CD14-positive monocyte (primary cell): Measurements from ENCODE around the gene FAM117A. TPM values are rescaled to one million over a fixed set of nuclear protein-coding genes. Genes with fewer than 3 reads are reported as not detected.
A peak's percentile ranks its signal among the peaks of the same experiment; 100 is the strongest.

Experiments
- DNase-seq, 3 donors: peaks; one replicate each; pipeline ENCODE4 v3.0.0-alpha.2; 2011 to 2022
- H2AFZ ChIP-seq: 2 replicates; pipeline ENCODE4 v1.6.0; 2012; ENCODE audit warnings: mild to moderate bottlenecking, low read depth, low read length, inconsistent platforms; ENCODE audit not compliant: insufficient read depth, poor library complexity, severe bottlenecking
- H3K27ac ChIP-seq, 2 donors: 1 replicate in 1 of 2; 2 replicates in 1 of 2; pipeline ENCODE4 v1.5.1; 2012 to 2013; ENCODE audit warnings: low read length in 2 of 2, control low read depth in 1 of 2, inconsistent platforms in 1 of 2, low read depth in 1 of 2, mild to moderate bottlenecking in 1 of 2
- H3K27me3 ChIP-seq, 2 donors: one replicate each; pipeline versions ENCODE4 v1.6.0 to v1.6.1; 2011 to 2013; ENCODE audit warnings: low read length in 2 of 2; ENCODE audit not compliant: control insufficient read depth in 2 of 2, insufficient read depth in 2 of 2
- H3K36me3 ChIP-seq, 2 donors: replicated peaks in 1 of 2; 1 replicate in 1 of 2; 2 replicates in 1 of 2; pipeline versions ENCODE4 v1.5.1 to v1.6.1; 2012 to 2013; ENCODE audit warnings: low read length in 2 of 2, control low read depth in 1 of 2, inconsistent platforms in 1 of 2, mild to moderate bottlenecking in 1 of 2; ENCODE audit not compliant: insufficient read depth in 2 of 2, control insufficient read depth in 1 of 2
- H3K4me1 ChIP-seq, 2 donors: 1 replicate in 1 of 2; 2 replicates in 1 of 2; pipeline versions ENCODE4 v1.5.1 to v1.6.1; 2012 to 2013; ENCODE audit warnings: low read length in 2 of 2, control low read depth in 1 of 2, inconsistent platforms in 1 of 2, mild to moderate bottlenecking in 1 of 2, moderate library complexity in 1 of 2; ENCODE audit not compliant: insufficient read depth in 2 of 2, control insufficient read depth in 1 of 2
- H3K4me2 ChIP-seq: replicated peaks from 2 replicates; pipeline ENCODE3; 2012; ENCODE audit warnings: low read length, moderate library complexity, mild to moderate bottlenecking; ENCODE audit not compliant: poor library complexity, severe bottlenecking; ENCODE audit errors: extremely low read depth
- H3K4me3 ChIP-seq, 3 experiments: fragments of 200-600 bp in 1 of 3; sonication (generic) in 1 of 3; replicated peaks in 1 of 3; 1 replicate in 2 of 3; 2 replicates in 1 of 3; pipeline ENCODE4 v1.5.1; 2011 to 2013; ENCODE audit warnings: low read length in 3 of 3, mild to moderate bottlenecking in 3 of 3, control low read depth in 2 of 3, low read depth in 2 of 3, inconsistent platforms in 1 of 3, moderate library complexity in 1 of 3
- H3K79me2 ChIP-seq: 2 replicates; pipeline ENCODE4 v1.6.0; 2012; ENCODE audit warnings: mild to moderate bottlenecking, control low read depth, inconsistent platforms, low read length, moderate library complexity; ENCODE audit not compliant: insufficient read depth
- H3K9ac ChIP-seq: 2 replicates; pipeline ENCODE4 v1.6.0; 2017; ENCODE audit warnings: low read length, mild to moderate bottlenecking; ENCODE audit not compliant: insufficient read depth, poor library complexity, severe bottlenecking
- H3K9me3 ChIP-seq, 2 donors: replicated peaks in 1 of 2; 1 replicate in 1 of 2; 2 replicates in 1 of 2; pipeline versions ENCODE4 v1.5.1 to v1.6.1; 2012 to 2013; ENCODE audit warnings: low read length in 2 of 2, control low read depth in 1 of 2; ENCODE audit not compliant: control insufficient read depth in 1 of 2, insufficient read depth in 1 of 2
- H4K20me1 ChIP-seq: 2 replicates; pipeline ENCODE4 v1.6.0; 2012; ENCODE audit warnings: mild to moderate bottlenecking, low read length, control low read depth, moderate library complexity; ENCODE audit not compliant: insufficient read depth
- H3K27ac Mint-ChIP-seq, 7 donors: one replicate each; pipeline ENCODE4 v1.8.0; 2020; ENCODE audit warnings: mild to moderate bottlenecking in 7 of 7, mixed read lengths in 7 of 7, moderate library complexity in 6 of 7, inconsistent platforms in 2 of 7
- H3K27me3 Mint-ChIP-seq, 3 donors: one replicate each; pipeline ENCODE4 v1.8.0; 2021 to 2022; ENCODE audit warnings: low read depth in 3 of 3, mild to moderate bottlenecking in 3 of 3, mixed read lengths in 3 of 3, moderate library complexity in 3 of 3, inconsistent platforms in 1 of 3
- H3K36me3 Mint-ChIP-seq, 2 donors: one replicate each; pipeline ENCODE4 v1.8.0; 2020; ENCODE audit warnings: mixed read lengths in 2 of 2, inconsistent platforms in 1 of 2, mild to moderate bottlenecking in 1 of 2
- H3K4me1 Mint-ChIP-seq: one replicate; pipeline ENCODE4 v1.8.0; 2020; ENCODE audit warnings: mild to moderate bottlenecking, mixed read lengths
- H3K4me3 Mint-ChIP-seq, 2 donors: one replicate each; pipeline ENCODE4 v1.8.0; 2020; ENCODE audit warnings: mild to moderate bottlenecking in 2 of 2, mixed read lengths in 2 of 2, moderate library complexity in 1 of 2
- H3K9me3 Mint-ChIP-seq, 7 donors: one replicate each; pipeline ENCODE4 v1.8.0; 2020 to 2022; ENCODE audit warnings: mixed read lengths in 7 of 7, mild to moderate bottlenecking in 6 of 7, moderate library complexity in 6 of 7, inconsistent platforms in 2 of 7
- WGBS: methylation state at CpG from one replicate; pipeline ENCODE4 v1.1.5; 2013; ENCODE audit warnings: missing lambda C conversion rate; ENCODE audit not compliant: insufficient coverage; 5-methylcytosine and 5-hydroxymethylcytosine counted together
- intact Hi-C, 2 donors: fragments of 100-400 bp; cut with micrococcal nuclease; formaldehyde crosslinking; loops; one replicate each; pipeline versions ENCODE4 v1.15.0 to v1.15.1; 2023
- polyA plus RNA-seq, 3 donors: library from polyadenylated mRNA; depleted of rRNA in 1 of 3; unstranded in 2 of 3; stranded (reverse) in 1 of 3; fragments of 300-500 nt in 2 of 3; fragments of >200 nt in 1 of 3; fragmentation: Illumina TruSeq in 2 of 3; gene quantifications; 1 replicate in 2 of 3; 2 replicates in 1 of 3; pipeline ENCODE4 v1.2.3, GENCODE V29; 2012 to 2021
- TF ChIP-seq, protein P1 (sequence below): fragments of 200-600 bp; IDR thresholded peaks from one replicate; pipeline ENCODE4 v1.8.0; 2022; ENCODE audit warnings: antibody characterized with exemption, mild to moderate bottlenecking

Gene FAM117A
- polyA plus RNA-seq, 3 donors = 11.8 to 34.9 (median 17.9) TPM

DNA sequence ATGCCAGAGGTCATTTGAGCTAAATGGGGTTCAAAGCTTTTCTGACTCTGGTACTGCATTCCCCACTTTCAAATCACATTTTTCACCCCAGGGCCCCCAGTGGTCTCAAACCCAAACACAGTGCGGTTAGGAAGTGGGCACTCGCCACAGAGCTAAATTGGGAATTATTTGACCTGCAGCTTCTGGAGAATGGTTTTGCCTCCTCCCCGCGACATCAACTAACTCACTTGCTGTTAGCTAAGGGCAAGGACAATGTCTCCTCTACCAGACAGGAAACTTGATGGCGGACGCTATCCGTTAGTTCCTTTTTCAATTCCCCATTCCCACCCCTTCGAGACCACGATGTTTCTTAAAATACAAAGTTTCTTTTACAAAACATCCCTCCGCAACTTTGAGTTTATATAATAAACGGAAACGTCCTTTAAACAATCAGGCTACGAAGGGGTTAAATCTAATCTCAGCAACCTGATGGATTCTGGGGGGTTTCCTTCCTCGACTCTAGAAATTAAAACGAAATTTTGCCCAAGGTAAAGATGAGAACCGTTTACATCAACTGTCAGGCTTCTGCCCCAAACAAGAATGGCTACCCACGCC is 24.1 kb upstream of the FAM117A start:
- H3K4me1 ChIP-seq = peaks cover 21 to 27% of the 10 kb centered on the region in 2 donors
- H3K27ac ChIP-seq = peak overlapping the region; percentile 87 to 99
- Mint-ChIP-seq H3K4me3 (peak overlapping the region; percentile 92 to 96), H3K27ac (peak overlapping the region; percentile 96 to 99 (median 99)), H3K27me3 (peaks cover 0 to 1% (median 0%) of the 10 kb centered on the region in 3 donors), H3K36me3 (peaks cover 24 to 31% of the 10 kb centered on the region in 2 donors), H3K9me3 (peaks cover 0 to 3% (median 0%) of the 10 kb centered on the region in 7 donors), H3K4me1 (peaks cover 29% of the 10 kb centered on the region)
- H3K9me3 ChIP-seq = no peaks in the 10 kb centered on the region
- H2AFZ ChIP-seq = peak overlapping the region; percentile 99
- H3K36me3 ChIP-seq = peaks cover 15 to 31% of the 10 kb centered on the region in 2 donors
- H3K9ac ChIP-seq = peak overlapping the region; percentile 96
- H3K4me3 ChIP-seq = peak overlapping the region; percentile 68 to 97 (median 96)
- H3K27me3 ChIP-seq = no peaks in the 10 kb centered on the region
- peak overlapping the region; percentile 88 for H3K4me2 ChIP-seq
- TF ChIP-seq, protein P1, sequence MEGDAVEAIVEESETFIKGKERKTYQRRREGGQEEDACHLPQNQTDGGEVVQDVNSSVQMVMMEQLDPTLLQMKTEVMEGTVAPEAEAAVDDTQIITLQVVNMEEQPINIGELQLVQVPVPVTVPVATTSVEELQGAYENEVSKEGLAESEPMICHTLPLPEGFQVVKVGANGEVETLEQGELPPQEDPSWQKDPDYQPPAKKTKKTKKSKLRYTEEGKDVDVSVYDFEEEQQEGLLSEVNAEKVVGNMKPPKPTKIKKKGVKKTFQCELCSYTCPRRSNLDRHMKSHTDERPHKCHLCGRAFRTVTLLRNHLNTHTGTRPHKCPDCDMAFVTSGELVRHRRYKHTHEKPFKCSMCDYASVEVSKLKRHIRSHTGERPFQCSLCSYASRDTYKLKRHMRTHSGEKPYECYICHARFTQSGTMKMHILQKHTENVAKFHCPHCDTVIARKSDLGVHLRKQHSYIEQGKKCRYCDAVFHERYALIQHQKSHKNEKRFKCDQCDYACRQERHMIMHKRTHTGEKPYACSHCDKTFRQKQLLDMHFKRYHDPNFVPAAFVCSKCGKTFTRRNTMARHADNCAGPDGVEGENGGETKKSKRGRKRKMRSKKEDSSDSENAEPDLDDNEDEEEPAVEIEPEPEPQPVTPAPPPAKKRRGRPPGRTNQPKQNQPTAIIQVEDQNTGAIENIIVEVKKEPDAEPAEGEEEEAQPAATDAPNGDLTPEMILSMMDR = no peak
- intact Hi-C loops = loop anchor here (2.0 to 5.0 kb wide), 3 partner anchors 79 to 371 kb away; no protein-coding TSS in a partner anchor
- DNase-seq = no peak
- peaks cover 46% of the 10 kb centered on the region for H3K79me2 ChIP-seq
- 0% methylated on average over 10 of the region's 17 CpGs for WGBS
- H4K20me1 ChIP-seq = peaks cover 39% of the 10 kb centered on the region

DNA sequence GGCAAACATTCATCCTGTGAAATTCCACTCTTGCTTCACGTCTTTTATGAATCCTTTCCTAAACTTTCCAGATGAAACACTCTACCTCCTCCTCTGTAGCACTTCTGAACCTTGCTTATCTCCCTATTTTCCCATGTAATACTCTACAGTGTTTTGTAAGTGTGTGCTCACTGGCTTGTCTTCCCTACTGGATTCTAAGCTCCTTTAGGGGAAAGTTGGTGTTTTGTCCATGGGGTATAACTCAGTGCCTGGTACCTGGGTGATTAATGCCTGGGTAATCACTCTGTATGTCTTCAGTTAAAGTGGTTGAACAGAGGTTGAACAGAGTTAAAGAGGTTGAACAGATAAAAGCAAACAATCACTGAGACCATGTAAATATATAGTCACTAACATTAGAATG is 20.7 kb upstream of the FAM117A start:
- Histone ChIP-seq H3K27ac (no peak overlapping the region), H3K27me3 (no peaks in the 10 kb centered on the region), H4K20me1 (peaks cover 5% of the 10 kb centered on the region), H3K9ac (no peak overlapping the region), H3K79me2 (peaks cover 12% of the 10 kb centered on the region), H3K36me3 (no peaks in the 10 kb centered on the region), H3K4me1 (peaks cover 14 to 22% of the 10 kb centered on the region in 2 donors), H2AFZ (no peak overlapping the region), H3K4me3 (no peak overlapping the region), H3K4me2 (no peak overlapping the region), H3K9me3 (no peaks in the 10 kb centered on the region)
- H3K36me3 Mint-ChIP-seq = peaks cover 0 to 2% of the 10 kb centered on the region in 2 donors
- intact Hi-C loops = loop anchor here (5.0 kb wide), 2 partner anchors 217 to 367 kb away; no protein-coding TSS in a partner anchor
- H3K4me3 Mint-ChIP-seq = no peak overlapping the region
- TF ChIP-seq, protein P1 = no peak
- peaks cover 0 to 1% (median 0%) of the 10 kb centered on the region in 3 donors for H3K27me3 Mint-ChIP-seq
- WGBS = 80% methylated on average over 1 of the region's 1 CpG
- H3K4me1 Mint-ChIP-seq = peaks cover 22% of the 10 kb centered on the region
- no peak overlapping the region for H3K27ac Mint-ChIP-seq
- H3K9me3 Mint-ChIP-seq = peaks cover 0 to 3% (median 0%) of the 10 kb centered on the region in 7 donors
- DNase-seq = no peak
